Gastroesophageal sphincter (tissue), 4 donors: ENCODE results near the gene ATXN7L3. TPM values are rescaled to one million over a fixed set of nuclear protein-coding genes. Genes with fewer than 3 reads are reported as not detected.
A peak's percentile ranks its signal among the peaks of the same experiment; 100 is the strongest.

Source experiments
- ATAC-seq: fragments of 150-250 bp; one replicate; pipeline ENCODE4 v1.9.1; 2016; ENCODE audit warnings: mild to moderate bottlenecking, moderate library complexity
- H3K27ac ChIP-seq, 4 donors: fragments of 200-600 bp; sonication (generic) in 3 of 4; 1 replicate in 3 of 4; 2 replicates in 1 of 4; pipeline ENCODE4 v1.5.1; 2016 to 2019
- H3K27me3 ChIP-seq: fragments of 200-600 bp; sonication (generic); one replicate; pipeline ENCODE4 v1.5.1; 2019
- H3K36me3 ChIP-seq, 2 donors: fragments of 200-600 bp; sonication (generic); one replicate each; pipeline ENCODE4 v1.5.1; 2019; ENCODE audit warnings: control low read depth in 1 of 2
- H3K4me1 ChIP-seq, 3 donors: fragments of 200-600 bp; sonication (generic); 1 replicate in 2 of 3; 2 replicates in 1 of 3; pipeline ENCODE4 v1.5.1; 2016 to 2019; ENCODE audit warnings: control low read depth in 2 of 3
- H3K4me3 ChIP-seq, 2 donors: fragments of 200-600 bp; sonication (generic); one replicate each; pipeline ENCODE4 v1.5.1; 2019; ENCODE audit warnings: mild to moderate bottlenecking in 1 of 2, moderate library complexity in 1 of 2
- H3K9me3 ChIP-seq, 3 donors: fragments of 200-600 bp; sonication (generic); one replicate each; pipeline ENCODE4 v1.5.1; 2017 to 2019; ENCODE audit warnings: control low read depth in 2 of 3
- CTCF ChIP-seq, 4 experiments: fragments of 200-600 bp in 2 of 4; fragments of 450-650 bp in 2 of 4; sonication (generic) in 1 of 4; IDR thresholded peaks; one replicate each; pipeline ENCODE4 v1.5.1; 2017 to 2019; ENCODE audit warnings: antibody characterized with exemption in 4 of 4, mild to moderate bottlenecking in 2 of 4, moderate library complexity in 2 of 4
- EP300 ChIP-seq: sonication (generic); formaldehyde crosslinking; IDR thresholded peaks from one replicate; pipeline ENCODE4 v1.6.1; 2017; ENCODE audit warnings: antibody characterized with exemption, mild to moderate bottlenecking
- POLR2A ChIP-seq, 2 donors: fragments of 450-650 bp; IDR thresholded peaks; one replicate each; pipeline ENCODE4 v1.6.1; 2017; ENCODE audit warnings: antibody characterized with exemption in 2 of 2, mild to moderate bottlenecking in 2 of 2, moderate library complexity in 1 of 2
- POLR2AphosphoS5 ChIP-seq: sonication (generic); formaldehyde crosslinking; IDR thresholded peaks from one replicate; pipeline ENCODE4 v1.6.1; 2017; ENCODE audit warnings: antibody characterized with exemption
- WGBS, 2 donors: methylation state at CpG; one replicate each; pipeline ENCODE4 v1.1.5; 2018; ENCODE audit warnings: low coverage in 1 of 2; 5-methylcytosine and 5-hydroxymethylcytosine counted together
- total RNA-seq, 4 donors: library from RNA; depleted of rRNA; stranded (reverse); fragments of >200 nt; gene quantifications; one replicate each; pipeline ENCODE4 v1.1.0, GENCODE V29; 2016

The ATXN7L3 gene
- total RNA-seq, 4 donors from 2014 or later, result 33.2 to 63.0 (median 49.0) TPM

GRCh38 chr17:44191369-44191768 is 8.3 kb downstream of the ATXN7L3 start:
- H3K36me3 ChIP-seq, result peaks cover 0 to 73% of the 10 kb centered on the region in 2 donors
- no peak for ATAC-seq
- H3K27me3 ChIP-seq, result no peaks in the 10 kb centered on the region
- no peaks in the 10 kb centered on the region for H3K9me3 ChIP-seq
- H3K27ac ChIP-seq, result peak overlapping the region in 2 of 4 donors; percentile 10 to 38
- 77% methylated on average over 3 of the region's 5 CpGs; no CpG with 5 or more reads in 1 of the 2 donors for WGBS, 2 donors
- peaks cover 0 to 26% (median 10%) of the 10 kb centered on the region in 3 donors for H3K4me1 ChIP-seq
- TF ChIP-seq POLR2A (IDR thresholded peaks at IDR 0.05), result no peak
- TF ChIP-seq CTCF (IDR thresholded peaks at IDR 0.05), result no peak
- no peak overlapping the region for H3K4me3 ChIP-seq

- Histone ChIP-seq H3K36me3 (peaks cover 0 to 64% of the 10 kb centered on the region in 2 donors), H3K9me3 (no peaks in the 10 kb centered on the region), H3K4me3 (no peak overlapping the region), H3K27ac (no peak overlapping the region), H3K4me1 (peaks cover under 1 to 34% (median 13%) of the 10 kb centered on the region in 3 donors), H3K27me3 (no peaks in the 10 kb centered on the region)
- WGBS, 2 donors, result 80% methylated on average over 8 of the region's 10 CpGs; no CpG with 5 or more reads in 1 of the 2 donors
- no peak for TF ChIP-seq CTCF (IDR thresholded peaks at IDR 0.05)
- no peak for TF ChIP-seq EP300
- no peak for ATAC-seq
Observed at GRCh38 chr17:44190481-44190880, 9.2 kb downstream of the ATXN7L3 start.

GRCh38 chr17:44188576-44189403 is 10.9 kb downstream of the ATXN7L3 start:
- Histone ChIP-seq H3K27me3 (no peaks in the 10 kb centered on the region), H3K4me1 (peaks cover 3 to 51% (median 15%) of the 10 kb centered on the region in 3 donors), H3K36me3 (peaks cover 0 to 47% of the 10 kb centered on the region in 2 donors), H3K27ac (peak overlapping the region in 3 of 4 donors; percentile 97 to 99 (median 97)), H3K4me3 (no peak overlapping the region), H3K9me3 (no peaks in the 10 kb centered on the region)
- no peak for TF ChIP-seq CTCF (IDR thresholded peaks at IDR 0.05)
- no peak for TF ChIP-seq POLR2AphosphoS5
- 59 to 75% methylated on average over 2 to 3 of the region's 12 CpGs for WGBS, 2 donors
- no peak for ATAC-seq

GRCh38 chr17:44187131-44187899 is 12.4 kb downstream of the ATXN7L3 start:
- peaks cover 0 to 42% of the 10 kb centered on the region in 2 donors for H3K36me3 ChIP-seq
- TF ChIP-seq POLR2AphosphoS5, result no peak
- TF ChIP-seq POLR2A (IDR thresholded peaks at IDR 0.05), result no peak
- no peak for TF ChIP-seq EP300
- TF ChIP-seq CTCF (IDR thresholded peaks at IDR 0.05), result peak in 1 of 4 experiments; percentile 1
- peak overlapping the region; percentile 94 to 99 (median 97) for H3K27ac ChIP-seq
- H3K27me3 ChIP-seq, result no peaks in the 10 kb centered on the region
- no peaks in the 10 kb centered on the region for H3K9me3 ChIP-seq
- 3 to 7% methylated on average over 9 to 11 of the region's 32 CpGs for WGBS, 2 donors
- H3K4me1 ChIP-seq, result peaks cover 3 to 51% (median 15%) of the 10 kb centered on the region in 3 donors
- H3K4me3 ChIP-seq, result peak overlapping the region; percentile 74 to 89
- peak; percentile 73 for ATAC-seq
